Urinary bladder (tissue), 4 donors: ENCODE results near the gene MEGF9. TPM values are rescaled to one million over a fixed set of nuclear protein-coding genes. Genes with fewer than 3 reads are reported as not detected.
"Not testable (repeated sequence)": the region's sequence is repeated elsewhere in the genome, so short reads cannot be mapped to it uniquely, and the experiment has no call there.

Source experiments
- DNase-seq: peaks from one replicate; pipeline ENCODE4 v3.0.0-alpha.2; 2015; ENCODE audit errors: extremely low spot score
- H3K27ac ChIP-seq: one replicate; pipeline ENCODE4 v1.5.1; 2013; ENCODE audit warnings: low read depth, mild to moderate bottlenecking, moderate library complexity
- H3K36me3 ChIP-seq: one replicate; pipeline ENCODE4 v1.6.1; 2013; ENCODE audit warnings: mild to moderate bottlenecking, moderate library complexity; ENCODE audit not compliant: insufficient read depth
- H3K4me1 ChIP-seq: one replicate; pipeline ENCODE4 v1.6.1; 2013; ENCODE audit warnings: mild to moderate bottlenecking, moderate library complexity; ENCODE audit not compliant: insufficient read depth
- H3K4me3 ChIP-seq: one replicate; pipeline ENCODE4 v1.5.1; 2013; ENCODE audit warnings: low read depth, low read length
- WGBS: extraction: QIAGEN DNeasy Blood & Tissue Kit; methylation state at CpG from one replicate; pipeline ENCODE4 v1.1.7; 2013; 5-methylcytosine and 5-hydroxymethylcytosine counted together
- polyA plus RNA-seq: library from polyadenylated mRNA; stranded (reverse); fragments of 200-250 nt; gene quantifications from one replicate; pipeline ENCODE4 v1.2.3, GENCODE V29; 2013
- total RNA-seq: library from RNA; depleted of rRNA; stranded (reverse); fragments of >200 nt; gene quantifications from one replicate; pipeline ENCODE4 v1.2.3, GENCODE V29; 2014
- donor health status: healthy with polysubstance abuse.
- donor health status: healthy.

Gene MEGF9
- total and polyA plus RNA-seq, 2 donors, result 9.7 to 18.3 TPM

DNA sequence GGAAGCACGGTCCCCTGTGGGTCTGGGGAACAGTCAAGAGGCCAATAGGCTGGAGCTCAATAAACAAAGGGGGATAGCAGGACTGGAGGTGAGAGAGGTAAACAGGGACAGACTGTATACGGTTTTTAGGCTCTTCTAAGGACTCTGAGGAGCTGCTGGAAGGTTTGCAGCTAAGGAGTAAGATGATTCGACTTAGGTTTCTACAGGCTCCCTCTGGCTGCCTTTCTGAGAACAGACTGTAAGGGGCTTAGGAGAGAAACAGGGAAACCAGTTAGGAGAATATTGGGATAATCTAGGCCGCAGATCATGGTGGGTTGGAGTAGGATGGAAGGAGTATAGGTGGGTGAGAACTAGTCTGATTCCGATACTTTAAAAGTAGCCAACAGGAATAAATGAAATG, 144.7 kb downstream of the MEGF9 start:
- Histone ChIP-seq H3K27ac (no peak overlapping the region), H3K36me3 (peaks cover 3% of the 10 kb centered on the region), H3K4me3 (no peak overlapping the region), H3K4me1 (no peaks in the 10 kb centered on the region)
- no peak for DNase-seq
- WGBS, result 91% methylated on average over 5 of the region's 5 CpGs

DNA sequence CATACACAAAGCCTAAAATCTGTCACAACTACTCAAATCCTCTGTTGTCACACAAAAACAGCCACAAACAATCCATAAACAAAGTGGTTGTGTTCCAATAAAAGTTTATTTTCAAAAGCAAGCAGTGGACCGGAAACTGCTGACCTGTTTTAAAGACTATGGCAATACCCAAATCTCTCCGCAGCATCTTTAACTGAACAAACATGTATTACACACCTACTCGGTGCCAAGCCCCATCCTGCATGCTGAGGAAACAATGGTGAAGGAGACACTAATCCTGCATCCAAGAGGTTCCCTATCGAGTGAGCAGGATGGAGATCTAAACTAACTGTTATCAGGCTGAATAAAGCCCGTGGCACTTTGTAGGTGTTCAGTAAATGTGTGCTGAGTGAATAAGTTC, 145.5 kb downstream of the MEGF9 start:
- peaks cover 3% of the 10 kb centered on the region for H3K36me3 ChIP-seq
- no peak overlapping the region for H3K27ac ChIP-seq
- WGBS, result 90% methylated on average over 5 of the region's 5 CpGs

DNA sequence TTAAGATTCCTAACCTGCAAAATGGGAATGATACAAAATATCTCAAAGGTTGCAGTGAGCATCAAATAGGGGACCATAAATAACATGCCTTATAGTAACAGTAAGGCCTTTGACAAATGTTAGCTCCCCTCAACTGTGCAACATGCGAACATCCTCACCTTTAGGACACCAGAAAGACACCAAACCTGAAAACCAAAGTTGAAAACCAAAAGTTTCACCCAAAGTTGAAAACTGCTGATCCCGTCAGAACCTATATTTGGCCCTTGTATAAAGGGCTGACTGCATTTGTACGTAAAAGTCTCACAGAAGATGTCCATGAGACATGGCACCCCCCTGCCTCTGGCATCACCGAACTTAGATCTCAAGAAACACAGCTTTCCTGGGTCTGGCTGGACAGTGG, 146.4 kb downstream of the MEGF9 start:
- Histone ChIP-seq H3K36me3 (peaks cover 3% of the 10 kb centered on the region), H3K27ac (no peak overlapping the region), H3K4me3 (no peak overlapping the region), H3K4me1 (no peaks in the 10 kb centered on the region)
- no peak for DNase-seq
- WGBS, result 96% methylated on average over 4 of the region's 4 CpGs

More for the DNA sequence above, 145.5 kb downstream of the MEGF9 start:
- Histone ChIP-seq H3K4me3 (no peak overlapping the region), H3K4me1 (no peaks in the 10 kb centered on the region)
- no peak for DNase-seq

DNA sequence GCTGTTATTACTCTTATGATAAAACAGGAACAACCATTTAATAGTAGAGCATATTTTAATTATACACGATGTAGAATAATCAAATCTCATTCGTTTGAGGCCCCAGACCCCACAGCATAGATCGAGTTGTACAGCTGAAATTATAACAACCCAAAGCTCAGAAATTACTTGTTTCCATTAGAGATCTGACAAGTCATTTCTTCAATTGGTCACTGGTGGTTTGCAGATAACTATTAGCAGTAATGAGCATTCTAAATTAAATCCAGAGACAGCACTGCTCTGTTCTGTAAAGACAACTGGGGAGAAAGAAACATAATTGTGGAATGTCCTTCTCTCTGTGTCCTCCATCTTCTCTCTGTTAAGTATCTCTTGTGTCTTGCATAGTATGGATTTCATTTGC, 147.2 kb downstream of the MEGF9 start:
- Histone ChIP-seq H3K4me3 (no peak overlapping the region), H3K4me1 (no peaks in the 10 kb centered on the region), H3K36me3 (peaks cover 3% of the 10 kb centered on the region), H3K27ac (no peak overlapping the region)
- DNase-seq, result no peak
- 94% methylated on average over 3 of the region's 3 CpGs for WGBS

DNA sequence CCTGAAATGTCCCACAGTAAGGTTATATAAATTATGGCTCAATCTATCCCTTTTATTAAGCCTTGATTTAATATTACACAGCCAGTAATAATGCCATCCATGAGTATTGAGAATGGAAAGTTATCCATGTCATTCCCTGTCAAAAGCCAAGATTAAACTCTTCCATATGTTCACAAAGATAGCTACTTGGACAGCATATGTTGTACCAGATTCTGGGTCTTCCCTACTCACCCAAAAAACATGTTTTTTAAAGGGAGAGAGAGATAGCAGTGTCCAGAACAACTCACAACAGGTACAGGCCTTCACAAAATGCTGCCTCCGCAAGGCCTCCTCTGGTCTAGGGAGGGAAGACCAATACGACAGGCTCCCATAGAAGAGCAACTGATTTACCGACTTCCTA, 149.7 kb downstream of the MEGF9 start:
- Histone ChIP-seq H3K36me3 (no peaks in the 10 kb centered on the region), H3K4me3 (no peak overlapping the region), H3K4me1 (no peaks in the 10 kb centered on the region), H3K27ac (no peak overlapping the region)
- WGBS, result 98% methylated on average over 3 of the region's 3 CpGs
- no peak for DNase-seq

DNA sequence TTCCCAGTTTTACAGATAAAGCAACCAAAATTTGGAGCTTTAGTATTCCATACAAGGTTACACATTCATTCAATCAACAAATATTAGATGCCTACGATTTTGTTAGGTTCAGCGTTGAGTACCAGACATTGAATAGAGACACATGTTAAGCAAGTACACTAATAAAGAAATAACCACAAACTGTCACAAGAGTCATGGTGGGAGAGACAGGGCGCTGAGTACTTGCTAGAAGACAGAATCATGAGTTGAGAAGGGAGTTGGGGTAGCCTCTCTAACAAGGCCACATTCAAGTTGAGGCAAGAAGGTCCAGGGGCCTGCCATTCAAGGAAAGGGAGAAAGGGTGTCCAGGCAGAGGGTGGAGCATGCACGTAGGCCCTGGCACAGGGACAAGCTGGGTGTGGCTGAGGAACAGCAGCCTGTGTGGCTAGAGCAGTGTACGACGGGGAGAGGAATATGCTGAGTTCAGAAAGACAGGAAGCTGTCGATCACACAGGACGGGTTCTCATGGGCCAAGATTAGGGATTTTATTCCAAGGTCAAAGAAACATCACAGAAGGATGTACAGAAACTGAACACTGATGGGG, 151.3 kb downstream of the MEGF9 start:
- H3K27ac ChIP-seq, result no peak overlapping the region
- H3K4me3 ChIP-seq, result no peak overlapping the region
- no peak for DNase-seq
- no peaks in the 10 kb centered on the region for H3K4me1 ChIP-seq
- WGBS, result 71% methylated on average over 8 of the region's 8 CpGs
- no peaks in the 10 kb centered on the region for H3K36me3 ChIP-seq

DNA sequence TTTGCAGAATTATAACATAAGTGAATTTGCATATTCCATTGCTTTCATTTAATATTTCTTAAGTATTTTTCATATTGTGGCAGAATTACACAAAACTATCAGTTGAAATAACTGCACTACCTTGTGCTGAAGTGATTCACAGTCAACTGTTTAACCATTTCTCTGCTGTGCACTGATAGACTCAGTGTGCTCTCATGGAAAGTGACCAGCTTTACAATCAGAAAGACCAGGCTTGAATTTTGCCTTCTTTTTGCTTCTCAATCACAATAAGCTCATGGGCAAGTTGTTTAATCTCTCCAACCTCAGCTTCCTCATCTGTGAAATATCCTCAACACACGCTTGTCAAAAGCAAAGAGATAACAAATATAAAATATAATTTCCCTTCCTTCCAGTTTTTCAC, 152.6 kb downstream of the MEGF9 start:
- no peaks in the 10 kb centered on the region for H3K4me1 ChIP-seq
- WGBS, result 91% methylated on average over 1 of the region's 1 CpG
- no peak overlapping the region for H3K4me3 ChIP-seq
- H3K36me3 ChIP-seq, result no peaks in the 10 kb centered on the region
- DNase-seq, result no peak
- no peak overlapping the region for H3K27ac ChIP-seq

DNA sequence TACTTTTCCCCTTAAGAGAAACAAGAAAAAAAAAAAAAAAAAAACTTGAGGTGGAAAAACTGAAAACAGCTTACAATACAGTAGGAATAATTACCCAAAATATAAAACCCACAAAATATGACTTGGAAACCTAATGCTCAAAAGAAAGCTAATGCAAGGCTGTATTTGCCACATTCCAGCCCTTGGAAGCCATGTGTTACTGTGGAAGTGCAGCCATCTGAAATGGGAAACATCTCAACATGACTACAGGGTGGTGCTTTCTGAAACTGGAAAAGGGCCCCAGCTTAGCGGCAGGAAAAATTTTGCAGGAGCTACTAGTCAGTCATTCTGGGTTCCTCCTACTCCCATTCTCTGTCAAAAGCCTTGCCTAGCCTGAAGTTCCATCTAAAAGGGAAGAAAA, 154.7 kb downstream of the MEGF9 start:
- peaks cover 2% of the 10 kb centered on the region for H3K36me3 ChIP-seq
- 88% methylated on average over 1 of the region's 1 CpG for WGBS
- H3K27ac ChIP-seq, result no peak overlapping the region
- DNase-seq, result no peak
- no peak overlapping the region for H3K4me3 ChIP-seq
- H3K4me1 ChIP-seq, result no peaks in the 10 kb centered on the region

DNA sequence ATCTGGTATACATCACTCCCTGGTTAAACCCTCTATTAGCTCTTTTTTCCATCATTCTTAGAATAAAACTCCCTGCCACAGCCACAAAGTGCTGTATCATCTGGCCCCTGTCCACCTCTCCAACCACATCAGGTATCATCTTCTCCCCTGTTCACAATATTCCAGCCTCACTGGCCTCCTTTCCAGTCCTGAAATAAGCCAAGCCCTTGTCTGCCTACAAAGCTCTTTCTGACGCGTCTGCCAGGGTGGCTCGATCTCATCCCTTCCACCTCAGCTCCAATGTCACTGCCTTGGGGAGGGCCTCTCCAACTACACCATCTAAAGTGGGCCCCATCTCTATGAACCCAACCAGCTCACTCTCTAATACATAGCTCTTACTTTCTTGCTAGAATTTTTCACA, 155.8 kb downstream of the MEGF9 start:
- no peak for DNase-seq
- no peak overlapping the region for H3K27ac ChIP-seq
- peaks cover 2% of the 10 kb centered on the region for H3K36me3 ChIP-seq
- H3K4me3 ChIP-seq, result no peak overlapping the region
- H3K4me1 ChIP-seq, result no peaks in the 10 kb centered on the region
- 95% methylated on average over 3 of the region's 3 CpGs for WGBS

DNA sequence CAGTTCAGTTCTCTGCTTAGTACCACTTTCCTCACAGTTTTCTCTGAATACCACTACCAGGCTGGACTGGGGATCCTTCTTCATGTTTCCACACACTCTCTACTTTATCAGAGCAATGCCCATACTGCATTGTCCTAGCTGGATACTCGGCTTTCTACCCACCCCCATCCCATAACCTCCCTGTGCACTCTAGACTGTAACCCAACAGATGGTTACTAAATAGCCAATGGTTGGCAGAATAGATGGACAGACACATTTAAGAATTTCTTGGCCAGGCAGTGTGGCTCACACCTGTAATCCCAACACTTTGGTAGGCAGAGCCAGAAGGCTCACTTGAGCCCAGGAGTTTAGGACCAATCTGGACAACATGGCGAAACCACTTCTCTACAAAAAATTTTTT, 157.1 kb downstream of the MEGF9 start:
- Histone ChIP-seq H3K4me1 (no peaks in the 10 kb centered on the region), H3K4me3 (no peak overlapping the region), H3K36me3 (peaks cover 2% of the 10 kb centered on the region), H3K27ac (no peak overlapping the region)
- WGBS, result 43% methylated on average over 2 of the region's 2 CpGs
- no peak for DNase-seq

DNA sequence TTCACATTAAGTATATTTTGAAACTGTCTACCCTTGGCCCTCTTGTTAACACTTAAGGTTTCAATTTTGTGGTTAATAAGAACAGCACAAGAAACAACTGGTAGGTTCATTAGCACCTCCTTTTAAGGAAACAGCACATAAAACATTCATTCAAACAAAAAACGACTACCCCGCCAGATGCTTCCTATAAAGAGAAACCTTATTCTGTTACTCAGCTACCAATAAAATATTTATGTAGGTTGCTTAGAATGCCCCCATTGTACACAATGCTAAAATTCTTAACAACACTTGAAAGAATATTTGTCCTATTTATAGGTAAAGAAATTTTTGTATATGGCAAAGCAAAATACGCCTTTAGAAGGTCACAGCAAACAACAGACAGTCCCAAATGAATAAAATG, 157.5 kb downstream of the MEGF9 start:
- DNase-seq, result no peak
- no peak overlapping the region for H3K4me3 ChIP-seq
- H3K27ac ChIP-seq, result no peak overlapping the region
- peaks cover 2% of the 10 kb centered on the region for H3K36me3 ChIP-seq
- H3K4me1 ChIP-seq, result no peaks in the 10 kb centered on the region
- 81% methylated on average over 3 of the region's 3 CpGs for WGBS

DNA sequence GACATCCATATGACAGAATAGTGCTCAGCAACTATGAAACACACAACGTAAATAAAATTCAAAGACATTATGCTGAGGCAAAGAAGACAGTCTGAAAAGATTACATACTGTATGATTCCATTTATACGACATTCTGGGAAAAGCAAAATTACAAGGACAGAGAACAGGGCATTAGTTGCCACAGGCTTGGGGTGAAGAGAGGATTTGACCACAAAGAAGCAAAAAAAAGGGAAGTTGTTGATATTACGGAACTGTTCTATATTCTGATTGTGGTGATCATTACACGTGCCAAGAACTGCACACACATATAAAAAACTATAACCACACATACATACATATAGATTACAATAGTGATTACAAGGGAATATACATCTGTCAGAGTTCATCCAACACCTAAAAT, 158.4 kb downstream of the MEGF9 start:
- Histone ChIP-seq H3K4me1 (no peaks in the 10 kb centered on the region), H3K27ac (no peak overlapping the region), H3K4me3 (no peak overlapping the region), H3K36me3 (peaks cover 2% of the 10 kb centered on the region)
- DNase-seq, result no peak
- WGBS, result 87% methylated on average over 4 of the region's 4 CpGs

DNA sequence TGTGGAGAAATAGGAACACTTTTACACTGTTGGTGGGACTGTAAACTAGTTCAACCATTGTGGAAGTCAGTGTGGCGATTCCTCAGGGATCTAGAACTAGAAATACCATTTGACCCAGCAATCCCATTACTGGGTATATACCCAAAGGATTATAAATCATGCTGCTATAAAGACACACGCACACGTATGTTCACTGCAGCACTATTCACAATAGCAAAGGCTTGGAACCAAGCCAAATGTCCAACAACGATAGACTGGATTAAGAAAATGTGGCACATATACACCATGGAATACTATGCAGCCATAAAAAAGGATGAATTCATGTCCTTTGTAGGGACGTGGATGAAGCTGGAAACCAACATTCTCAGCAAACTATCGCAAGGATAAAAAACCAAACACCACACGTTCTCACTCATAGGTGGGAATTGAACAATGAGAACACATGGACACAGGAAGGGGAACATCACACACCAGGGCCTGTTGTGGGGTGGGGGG, 162.0 kb downstream of the MEGF9 start:
- H3K4me1 ChIP-seq, DNase-seq, H3K36me3 ChIP-seq, H3K27ac ChIP-seq, H3K4me3 ChIP-seq: not testable (repeated sequence)
- WGBS, result 94% methylated on average over 6 of the region's 7 CpGs
